ENCODE measurements around the gene LAPTM4A. TPM values are rescaled to one million over a fixed set of nuclear protein-coding genes. Genes with fewer than 3 reads are reported as not detected.

LAPTM4A gene
- total RNA-seq, 1 donor from 2014 or later: 300 TPM

DNA sequence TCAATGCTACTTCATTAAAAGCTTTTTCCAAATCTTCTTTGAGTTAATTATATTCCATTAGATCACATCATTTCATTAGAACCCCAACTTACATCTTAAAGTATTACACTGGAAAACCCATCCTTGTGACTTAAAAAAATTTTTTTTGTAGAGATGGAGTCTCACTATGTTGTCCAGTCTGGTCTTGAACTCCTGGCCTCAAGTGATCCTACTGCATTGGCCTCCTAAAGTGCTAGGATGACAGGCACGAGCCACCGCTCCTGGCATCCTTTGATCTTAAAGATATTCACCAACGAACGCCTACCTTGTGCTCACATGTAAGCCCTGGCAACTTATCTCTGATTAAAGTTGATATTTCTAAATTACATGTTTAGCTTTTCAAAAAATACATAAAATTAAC lies 6.7 kb downstream of the LAPTM4A start:
- no peaks in the 10 kb centered on the region for H3K27me3 ChIP-seq (ENCODE audit: insufficient read depth, low read length)
- DNase-seq (ENCODE audit: low read depth): no peak
- TF ChIP-seq, protein P1, sequence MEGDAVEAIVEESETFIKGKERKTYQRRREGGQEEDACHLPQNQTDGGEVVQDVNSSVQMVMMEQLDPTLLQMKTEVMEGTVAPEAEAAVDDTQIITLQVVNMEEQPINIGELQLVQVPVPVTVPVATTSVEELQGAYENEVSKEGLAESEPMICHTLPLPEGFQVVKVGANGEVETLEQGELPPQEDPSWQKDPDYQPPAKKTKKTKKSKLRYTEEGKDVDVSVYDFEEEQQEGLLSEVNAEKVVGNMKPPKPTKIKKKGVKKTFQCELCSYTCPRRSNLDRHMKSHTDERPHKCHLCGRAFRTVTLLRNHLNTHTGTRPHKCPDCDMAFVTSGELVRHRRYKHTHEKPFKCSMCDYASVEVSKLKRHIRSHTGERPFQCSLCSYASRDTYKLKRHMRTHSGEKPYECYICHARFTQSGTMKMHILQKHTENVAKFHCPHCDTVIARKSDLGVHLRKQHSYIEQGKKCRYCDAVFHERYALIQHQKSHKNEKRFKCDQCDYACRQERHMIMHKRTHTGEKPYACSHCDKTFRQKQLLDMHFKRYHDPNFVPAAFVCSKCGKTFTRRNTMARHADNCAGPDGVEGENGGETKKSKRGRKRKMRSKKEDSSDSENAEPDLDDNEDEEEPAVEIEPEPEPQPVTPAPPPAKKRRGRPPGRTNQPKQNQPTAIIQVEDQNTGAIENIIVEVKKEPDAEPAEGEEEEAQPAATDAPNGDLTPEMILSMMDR (IDR thresholded peaks at IDR 0.05; ENCODE audit: insufficient read depth, low read depth, low read length): no peak
- no peak for TF ChIP-seq EZH2 (IDR thresholded peaks at IDR 0.05; ENCODE audit: insufficient read depth, low read length)
- no peak overlapping the region for H3K4me2 ChIP-seq (ENCODE audit: low read length)
- H3K4me3 ChIP-seq (ENCODE audit: insufficient read depth, low read depth, low read length): no peak overlapping the region
- no peak overlapping the region for H3K9ac ChIP-seq (ENCODE audit: low read length)
- H3K4me1 ChIP-seq (ENCODE audit: insufficient read depth, low read length): peaks cover 8% of the 10 kb centered on the region
- peaks cover 94% of the 10 kb centered on the region for H3K79me2 ChIP-seq (ENCODE audit: insufficient read depth, low read length)
- H4K20me1 ChIP-seq (ENCODE audit: insufficient read depth, low read length): peaks cover 86% of the 10 kb centered on the region
- Mint-ChIP-seq H3K36me3 (ENCODE audit: low read depth, unreplicated experiment) (peaks cover 4% of the 10 kb centered on the region), H3K4me3 (ENCODE audit: unreplicated experiment) (no peak overlapping the region), H3K4me1 (ENCODE audit: low read depth, unreplicated experiment) (peaks cover 40% of the 10 kb centered on the region), H3K9me3 (ENCODE audit: unreplicated experiment) (no peaks in the 10 kb centered on the region), H3K27me3 (ENCODE audit: low read depth, unreplicated experiment) (no peaks in the 10 kb centered on the region), H3K27ac (ENCODE audit: unreplicated experiment) (no peak overlapping the region)
- peaks cover 11% of the 10 kb centered on the region for H3K36me3 ChIP-seq (ENCODE audit: insufficient read depth, low read length)
- no peak overlapping the region for H3K27ac ChIP-seq (ENCODE audit: low read depth, low read length)
- no peak overlapping the region for H2AFZ ChIP-seq (ENCODE audit: low read depth, low read length)
- FAIRE-seq: no peak
- H3K9me3 ChIP-seq (ENCODE audit: insufficient read depth, low read depth, low read length): no peaks in the 10 kb centered on the region

DNA sequence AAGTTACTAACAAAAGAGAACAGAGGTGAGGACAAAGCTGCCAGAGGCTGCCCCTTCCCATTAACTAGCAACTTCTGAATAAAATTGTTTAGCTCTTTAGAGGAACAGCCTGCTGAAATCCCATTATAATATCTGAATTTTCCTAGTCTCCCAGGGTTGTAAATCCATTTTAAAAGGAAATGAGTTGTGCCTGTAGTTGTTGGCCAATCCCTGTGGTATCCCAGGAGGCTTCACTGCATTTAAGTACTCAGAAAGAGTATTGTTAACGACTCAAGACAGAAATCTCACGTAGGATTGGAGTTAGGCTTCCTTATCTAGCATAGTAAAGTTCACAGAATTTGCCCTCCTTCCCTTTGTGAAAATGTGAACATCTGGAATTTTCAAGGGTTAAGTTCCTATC lies 8.9 kb downstream of the LAPTM4A start:
- Histone ChIP-seq H2AFZ (ENCODE audit: low read depth, low read length) (no peak overlapping the region), H3K9ac (ENCODE audit: low read length) (no peak overlapping the region), H3K9me3 (ENCODE audit: insufficient read depth, low read depth, low read length) (no peaks in the 10 kb centered on the region), H3K27ac (ENCODE audit: low read depth, low read length) (no peak overlapping the region), H3K27me3 (ENCODE audit: insufficient read depth, low read length) (no peaks in the 10 kb centered on the region), H3K4me3 (ENCODE audit: insufficient read depth, low read depth, low read length) (no peak overlapping the region), H3K79me2 (ENCODE audit: insufficient read depth, low read length) (peaks cover 90% of the 10 kb centered on the region), H3K4me1 (ENCODE audit: insufficient read depth, low read length) (peaks cover 8% of the 10 kb centered on the region), H3K36me3 (ENCODE audit: insufficient read depth, low read length) (peaks cover 24% of the 10 kb centered on the region), H3K4me2 (ENCODE audit: low read length) (no peak overlapping the region), H4K20me1 (ENCODE audit: insufficient read depth, low read length) (peaks cover 84% of the 10 kb centered on the region)
- H3K27ac Mint-ChIP-seq (ENCODE audit: unreplicated experiment): no peak overlapping the region
- H3K4me1 Mint-ChIP-seq (ENCODE audit: low read depth, unreplicated experiment): peaks cover 32% of the 10 kb centered on the region
- no peak for FAIRE-seq
- no peak for DNase-seq (ENCODE audit: low read depth)
- H3K4me3 Mint-ChIP-seq (ENCODE audit: unreplicated experiment): peak overlapping the region; percentile 42
- H3K9me3 Mint-ChIP-seq (ENCODE audit: unreplicated experiment): no peaks in the 10 kb centered on the region
- no peaks in the 10 kb centered on the region for H3K27me3 Mint-ChIP-seq (ENCODE audit: low read depth, unreplicated experiment)
- peaks cover 10% of the 10 kb centered on the region for H3K36me3 Mint-ChIP-seq (ENCODE audit: low read depth, unreplicated experiment)
- no peak for TF ChIP-seq EZH2 (IDR thresholded peaks at IDR 0.05; ENCODE audit: insufficient read depth, low read length)

DNA sequence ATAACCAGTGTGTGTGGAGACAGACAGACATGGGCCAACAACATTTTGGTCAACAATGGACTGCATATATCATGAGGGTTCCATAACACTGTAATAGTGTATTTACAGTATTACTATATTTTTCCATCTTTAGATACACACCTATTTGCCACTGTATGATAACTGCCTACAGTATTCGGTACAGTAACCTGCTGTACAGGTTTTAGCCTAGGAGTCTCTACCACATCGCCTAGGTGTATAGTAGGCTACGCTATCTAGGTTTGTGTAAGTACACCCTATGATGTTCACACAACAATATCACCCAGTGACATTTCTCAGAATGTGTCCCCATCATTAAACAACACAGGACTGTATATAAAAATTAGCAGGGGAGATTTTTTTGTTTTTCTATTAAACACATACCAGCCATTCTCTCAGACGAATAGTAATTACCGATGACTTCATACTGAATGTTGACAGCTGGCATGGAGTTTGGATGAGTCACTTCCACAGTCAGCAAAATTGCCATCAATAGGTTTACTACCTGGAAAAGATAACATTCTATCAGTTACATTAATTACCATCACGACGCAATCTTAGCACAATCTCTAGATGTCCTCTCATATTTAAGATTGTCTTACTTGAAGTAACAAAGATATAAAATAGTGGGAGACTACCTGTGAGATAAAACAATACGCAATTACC lies 10.8 kb downstream of the LAPTM4A start:
- Histone ChIP-seq H3K9ac (ENCODE audit: low read length) (no peak overlapping the region), H4K20me1 (ENCODE audit: insufficient read depth, low read length) (peaks cover 90% of the 10 kb centered on the region), H3K4me3 (ENCODE audit: insufficient read depth, low read depth, low read length) (no peak overlapping the region), H3K4me1 (ENCODE audit: insufficient read depth, low read length) (peaks cover 8% of the 10 kb centered on the region), H3K79me2 (ENCODE audit: insufficient read depth, low read length) (peaks cover 88% of the 10 kb centered on the region), H3K27ac (ENCODE audit: low read depth, low read length) (no peak overlapping the region), H3K36me3 (ENCODE audit: insufficient read depth, low read length) (peaks cover 37% of the 10 kb centered on the region), H3K9me3 (ENCODE audit: insufficient read depth, low read depth, low read length) (no peaks in the 10 kb centered on the region), H3K4me2 (ENCODE audit: low read length) (no peak overlapping the region), H3K27me3 (ENCODE audit: insufficient read depth, low read length) (no peaks in the 10 kb centered on the region), H2AFZ (ENCODE audit: low read depth, low read length) (no peak overlapping the region)
- Mint-ChIP-seq H3K27ac (ENCODE audit: unreplicated experiment) (peak overlapping the region; percentile 31), H3K36me3 (ENCODE audit: low read depth, unreplicated experiment) (peaks cover 22% of the 10 kb centered on the region), H3K9me3 (ENCODE audit: unreplicated experiment) (no peaks in the 10 kb centered on the region), H3K4me3 (ENCODE audit: unreplicated experiment) (peak overlapping the region; percentile 40), H3K4me1 (ENCODE audit: low read depth, unreplicated experiment) (peaks cover 36% of the 10 kb centered on the region), H3K27me3 (ENCODE audit: low read depth, unreplicated experiment) (no peaks in the 10 kb centered on the region)
- FAIRE-seq (no peak), DNase-seq (ENCODE audit: low read depth) (peak; percentile 43)
- TF ChIP-seq, protein P1 (IDR thresholded peaks at IDR 0.05; ENCODE audit: insufficient read depth, low read depth, low read length): no peak
- no peak for TF ChIP-seq EZH2 (IDR thresholded peaks at IDR 0.05; ENCODE audit: insufficient read depth, low read length)
